IPS-20b (cell line): Measurements from ENCODE around the gene COL5A1.

Experiments used
- H3K27ac ChIP-seq: one replicate; pipeline ENCODE4 v1.5.1; 2013; ENCODE audit warnings: low read length
- H3K27me3 ChIP-seq: 2 replicates; pipeline ENCODE4 v1.6.1; 2013; ENCODE audit warnings: mild to moderate bottlenecking, low read length, inconsistent platforms; ENCODE audit not compliant: insufficient read depth
- H3K36me3 ChIP-seq: 2 replicates; pipeline ENCODE4 v1.6.1; 2013; ENCODE audit warnings: low read depth, mild to moderate bottlenecking, inconsistent platforms, low read length, moderate library complexity; ENCODE audit not compliant: insufficient read depth
- H3K4me1 ChIP-seq: 2 replicates; pipeline ENCODE4 v1.6.1; 2013; ENCODE audit warnings: mild to moderate bottlenecking, control low read depth, inconsistent platforms, low read length, moderate library complexity; ENCODE audit not compliant: insufficient read depth
- H3K4me3 ChIP-seq: 2 replicates; pipeline ENCODE4 v1.5.1; 2013; ENCODE audit warnings: mild to moderate bottlenecking, low read length, inconsistent platforms
- H3K9ac ChIP-seq: 2 replicates; pipeline ENCODE4 v1.6.1; 2013; ENCODE audit warnings: low read depth, mild to moderate bottlenecking, inconsistent platforms, low read length, moderate library complexity
- H3K9me3 ChIP-seq: 2 replicates; pipeline ENCODE4 v1.6.1; 2013; ENCODE audit warnings: mild to moderate bottlenecking, low read depth, low read length, inconsistent platforms; ENCODE audit not compliant: insufficient read depth

Gene COL5A1

GRCh38 chr9:134612715-134613114, 28.9 kb upstream of the COL5A1 start:
- no peak overlapping the region for H3K9ac ChIP-seq
- H3K4me1 ChIP-seq, result no peaks in the 10 kb centered on the region
- peaks cover 29% of the 10 kb centered on the region for H3K9me3 ChIP-seq
- H3K4me3 ChIP-seq, result no peak overlapping the region
- H3K36me3 ChIP-seq, result no peaks in the 10 kb centered on the region
- H3K27me3 ChIP-seq, result no peaks in the 10 kb centered on the region
- H3K27ac ChIP-seq, result no peak overlapping the region

GRCh38 chr9:134614256-134614655, 27.3 kb upstream of the COL5A1 start:
- Histone ChIP-seq H3K9ac (no peak overlapping the region), H3K4me3 (no peak overlapping the region), H3K27me3 (no peaks in the 10 kb centered on the region), H3K27ac (no peak overlapping the region), H3K36me3 (no peaks in the 10 kb centered on the region), H3K4me1 (no peaks in the 10 kb centered on the region), H3K9me3 (peaks cover 29% of the 10 kb centered on the region)

- Histone ChIP-seq H3K9me3 (peaks cover 27% of the 10 kb centered on the region), H3K27ac (no peak overlapping the region), H3K4me1 (no peaks in the 10 kb centered on the region), H3K9ac (no peak overlapping the region), H3K36me3 (no peaks in the 10 kb centered on the region), H3K27me3 (no peaks in the 10 kb centered on the region), H3K4me3 (no peak overlapping the region)
These were observed 25.3 kb upstream of the COL5A1 start for GRCh38 chr9:134616341-134616740.

GRCh38 chr9:134617246-134617645, 24.4 kb upstream of the COL5A1 start:
- Histone ChIP-seq H3K9me3 (peaks cover 19% of the 10 kb centered on the region), H3K27ac (no peak overlapping the region), H3K36me3 (no peaks in the 10 kb centered on the region), H3K27me3 (no peaks in the 10 kb centered on the region), H3K4me1 (no peaks in the 10 kb centered on the region), H3K9ac (no peak overlapping the region), H3K4me3 (no peak overlapping the region)

GRCh38 chr9:134617836-134618162, 23.8 kb upstream of the COL5A1 start:
- Histone ChIP-seq H3K27ac (no peak overlapping the region), H3K4me3 (no peak overlapping the region)

GRCh38 chr9:134618163-134618832, 23.3 kb upstream of the COL5A1 start:
- no peak overlapping the region for H3K27ac ChIP-seq
- no peak overlapping the region for H3K9ac ChIP-seq
- H3K27me3 ChIP-seq, result no peaks in the 10 kb centered on the region

More at GRCh38 chr9:134617836-134618162, 23.8 kb upstream of the COL5A1 start:
- no peaks in the 10 kb centered on the region for H3K36me3 ChIP-seq
- no peak overlapping the region for H3K9ac ChIP-seq
- peaks cover 14% of the 10 kb centered on the region for H3K9me3 ChIP-seq
- no peaks in the 10 kb centered on the region for H3K27me3 ChIP-seq
- no peaks in the 10 kb centered on the region for H3K4me1 ChIP-seq

GRCh38 chr9:134618833-134619447, 22.7 kb upstream of the COL5A1 start:
- peaks cover 8% of the 10 kb centered on the region for H3K9me3 ChIP-seq
- no peak overlapping the region for H3K9ac ChIP-seq
- H3K27me3 ChIP-seq, result no peaks in the 10 kb centered on the region
- no peak overlapping the region for H3K4me3 ChIP-seq
- H3K4me1 ChIP-seq, result no peaks in the 10 kb centered on the region
- no peaks in the 10 kb centered on the region for H3K36me3 ChIP-seq
- H3K27ac ChIP-seq, result no peak overlapping the region

More at GRCh38 chr9:134618163-134618832, 23.3 kb upstream of the COL5A1 start:
- Histone ChIP-seq H3K9me3 (peaks cover 12% of the 10 kb centered on the region), H3K4me1 (no peaks in the 10 kb centered on the region), H3K36me3 (no peaks in the 10 kb centered on the region), H3K4me3 (no peak overlapping the region)

GRCh38 chr9:134619448-134619982, 22.1 kb upstream of the COL5A1 start:
- no peaks in the 10 kb centered on the region for H3K27me3 ChIP-seq
- H3K4me3 ChIP-seq, result no peak overlapping the region
- H3K9ac ChIP-seq, result no peak overlapping the region
- H3K4me1 ChIP-seq, result no peaks in the 10 kb centered on the region
- peaks cover 4% of the 10 kb centered on the region; the same call in 1 of the 2 replicates for H3K9me3 ChIP-seq
- no peaks in the 10 kb centered on the region for H3K36me3 ChIP-seq
- no peak overlapping the region for H3K27ac ChIP-seq

- Histone ChIP-seq H3K4me1 (no peaks in the 10 kb centered on the region), H3K36me3 (no peaks in the 10 kb centered on the region), H3K27me3 (no peaks in the 10 kb centered on the region), H3K4me3 (no peak overlapping the region), H3K27ac (no peak overlapping the region), H3K9ac (no peak overlapping the region), H3K9me3 (no peaks in the 10 kb centered on the region)
These were observed 21.5 kb upstream of the COL5A1 start for GRCh38 chr9:134619983-134620661.

GRCh38 chr9:134620751-134621557, 20.6 kb upstream of the COL5A1 start:
- Histone ChIP-seq H3K9ac (no peak overlapping the region), H3K36me3 (no peaks in the 10 kb centered on the region), H3K27me3 (no peaks in the 10 kb centered on the region), H3K27ac (no peak overlapping the region), H3K4me1 (no peaks in the 10 kb centered on the region; the same call in 1 of the 2 replicates), H3K4me3 (no peak overlapping the region), H3K9me3 (no peaks in the 10 kb centered on the region)

GRCh38 chr9:134621558-134622110, 20.0 kb upstream of the COL5A1 start:
- H3K27ac ChIP-seq, result no peak overlapping the region
- no peaks in the 10 kb centered on the region for H3K36me3 ChIP-seq
- peaks cover 2% of the 10 kb centered on the region; the same call in 1 of the 2 replicates for H3K4me1 ChIP-seq
- no peaks in the 10 kb centered on the region for H3K9me3 ChIP-seq
- H3K27me3 ChIP-seq, result no peaks in the 10 kb centered on the region
- H3K4me3 ChIP-seq, result no peak overlapping the region
- no peak overlapping the region for H3K9ac ChIP-seq
